GM21529 (cell line): Measurements from ENCODE around the gene KISS1R.

Experiments used
- ATAC-seq: cut with Tn5 transposase; IDR thresholded peaks from one replicate; pipeline ENCODE4 v1.9.1; 2021; ENCODE audit not compliant: unreplicated experiment

The KISS1R gene

DNA sequence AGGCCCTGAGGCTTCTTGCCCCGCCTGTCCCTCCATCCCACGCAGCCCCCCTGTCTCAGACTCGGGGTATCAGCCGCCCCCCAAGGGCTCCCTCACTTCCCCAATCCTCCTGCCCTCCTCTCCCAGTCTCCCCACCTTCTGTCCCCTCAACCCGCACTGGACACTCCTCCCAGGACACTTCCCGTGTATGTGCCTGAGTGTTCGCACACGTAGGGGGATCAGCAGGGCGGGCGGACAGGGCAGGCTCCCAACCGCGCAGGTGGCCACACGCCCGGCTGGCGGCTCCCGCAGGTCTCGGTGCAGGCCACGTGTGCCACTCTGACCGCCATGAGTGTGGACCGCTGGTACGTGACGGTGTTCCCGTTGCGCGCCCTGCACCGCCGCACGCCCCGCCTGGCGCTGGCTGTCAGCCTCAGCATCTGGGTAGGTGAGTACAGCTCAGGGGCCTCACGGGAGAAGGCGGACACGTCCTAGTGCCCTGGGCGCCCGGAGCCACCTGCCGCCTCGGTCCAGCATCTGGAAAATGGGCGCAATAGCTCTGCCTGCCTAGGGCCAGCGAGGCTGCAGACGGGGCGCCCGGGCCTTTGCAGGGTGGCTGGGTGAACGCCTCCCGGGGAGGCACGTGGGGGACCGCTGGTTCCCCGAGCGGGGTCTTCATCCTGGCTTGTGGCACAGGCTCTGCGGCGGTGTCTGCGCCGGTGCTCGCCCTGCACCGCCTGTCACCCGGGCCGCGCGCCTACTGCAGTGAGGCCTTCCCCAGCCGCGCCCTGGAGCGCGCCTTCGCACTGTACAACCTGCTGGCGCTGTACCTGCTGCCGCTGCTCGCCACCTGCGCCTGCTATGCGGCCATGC is 2.3 kb downstream of the KISS1R start:
- no peak for ATAC-seq

DNA sequence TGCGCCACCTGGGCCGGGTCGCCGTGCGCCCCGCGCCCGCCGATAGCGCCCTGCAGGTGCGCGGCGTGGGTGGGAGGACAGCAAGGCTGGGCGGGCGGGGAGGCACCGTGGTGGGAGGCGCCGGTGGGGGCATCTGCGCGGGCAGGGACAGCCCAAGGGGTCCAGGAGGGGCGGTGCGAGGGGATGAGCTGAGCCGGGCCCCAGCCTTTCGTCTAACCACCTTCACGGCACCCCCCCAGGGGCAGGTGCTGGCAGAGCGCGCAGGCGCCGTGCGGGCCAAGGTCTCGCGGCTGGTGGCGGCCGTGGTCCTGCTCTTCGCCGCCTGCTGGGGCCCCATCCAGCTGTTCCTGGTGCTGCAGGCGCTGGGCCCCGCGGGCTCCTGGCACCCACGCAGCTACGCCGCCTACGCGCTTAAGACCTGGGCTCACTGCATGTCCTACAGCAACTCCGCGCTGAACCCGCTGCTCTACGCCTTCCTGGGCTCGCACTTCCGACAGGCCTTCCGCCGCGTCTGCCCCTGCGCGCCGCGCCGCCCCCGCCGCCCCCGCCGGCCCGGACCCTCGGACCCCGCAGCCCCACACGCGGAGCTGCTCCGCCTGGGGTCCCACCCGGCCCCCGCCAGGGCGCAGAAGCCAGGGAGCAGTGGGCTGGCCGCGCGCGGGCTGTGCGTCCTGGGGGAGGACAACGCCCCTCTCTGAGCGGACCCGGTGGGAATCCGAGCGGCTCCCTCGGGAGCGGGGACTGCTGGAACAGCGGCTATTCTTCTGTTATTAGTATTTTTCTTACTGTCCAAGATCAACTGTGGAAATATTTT is 3.1 kb downstream of the KISS1R start:
- ATAC-seq: no peak

- no peak for ATAC-seq
These were observed 7.5 kb downstream of the KISS1R start for GRCh38 chr19:924553-925086.

DNA sequence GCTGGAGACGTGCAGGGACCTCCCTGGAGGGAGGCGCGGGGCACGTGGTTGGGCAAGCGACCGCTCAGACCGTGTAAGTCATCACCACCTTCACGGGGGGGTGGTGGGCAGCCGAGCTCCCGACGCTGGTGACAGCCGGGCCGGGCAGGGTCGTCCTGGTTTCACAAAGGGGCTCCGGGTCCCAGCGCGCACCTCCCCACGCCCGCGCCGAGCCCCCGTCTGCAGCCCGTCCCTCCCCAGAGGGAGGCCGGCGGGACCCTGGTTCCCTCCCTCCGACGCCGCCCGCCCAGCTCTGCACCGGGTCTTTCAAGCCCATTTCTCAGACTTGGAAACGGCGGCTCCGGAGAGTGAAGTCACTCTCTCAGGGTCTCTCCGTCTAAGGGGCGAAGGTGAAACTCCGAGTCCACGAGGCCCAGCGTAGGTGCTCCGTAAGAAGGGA is 8.0 kb downstream of the KISS1R start:
- ATAC-seq: peak; percentile 35

- ATAC-seq: peak; percentile 39
These were observed 8.6 kb downstream of the KISS1R start, which contains the start of gene ARID3A for GRCh38 chr19:925526-926322. Gene ARID3A (plus strand): TSS chr19:926035. CDS start chr19:929529, 3,494 bp downstream.

DNA sequence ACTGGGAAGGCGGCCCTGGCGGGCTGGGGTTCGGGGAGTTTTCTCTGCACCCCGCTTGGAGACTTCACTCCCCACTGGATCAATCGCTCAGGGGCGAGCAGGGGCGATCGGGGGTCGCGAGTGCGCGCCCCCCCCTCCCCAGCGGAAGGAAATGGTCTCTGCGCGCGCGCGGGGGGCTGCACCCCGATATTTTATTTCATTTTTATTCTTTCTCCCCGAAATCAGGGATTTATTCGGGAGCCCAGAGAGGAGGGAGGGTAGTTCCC is 9.1 kb downstream of the KISS1R start:
- no peak for ATAC-seq

DNA sequence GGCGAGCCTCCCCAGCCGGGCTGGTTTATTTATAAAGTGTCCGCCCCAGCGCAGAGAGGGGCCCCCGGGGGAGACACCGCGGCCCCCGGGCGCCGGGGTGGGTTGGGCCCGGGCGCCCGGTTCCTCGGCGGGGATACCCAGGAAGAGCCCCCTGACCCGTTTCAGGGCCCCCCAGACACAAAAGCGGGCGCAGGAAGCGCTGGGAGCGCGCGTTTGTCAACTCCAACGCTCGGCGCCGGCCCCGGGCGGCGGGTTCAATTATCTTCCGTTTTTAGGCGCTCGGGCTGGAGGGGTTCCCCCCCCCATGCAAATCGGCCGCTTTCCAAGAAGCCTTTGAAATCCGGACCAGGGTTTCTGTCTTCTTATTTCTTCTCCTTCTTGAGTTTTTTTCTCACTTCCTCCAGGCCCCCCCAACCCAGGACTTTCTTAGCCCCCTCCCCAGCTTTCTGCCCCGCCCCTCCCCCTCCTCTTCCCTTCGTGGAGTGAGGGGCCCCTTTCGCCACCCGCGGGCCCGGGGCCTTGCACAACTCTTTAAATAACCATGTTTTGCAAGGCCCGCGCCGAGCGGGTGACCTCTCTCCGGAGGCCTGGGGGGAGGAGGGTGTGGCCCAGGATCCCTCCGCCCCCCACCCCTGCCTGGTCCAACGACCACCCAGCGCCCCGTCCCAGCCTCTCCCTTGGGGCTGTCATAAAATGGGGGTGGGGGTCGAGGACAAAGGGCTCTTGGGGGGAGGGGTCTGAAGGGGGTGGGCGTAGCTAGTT is 9.6 kb downstream of the KISS1R start:
- no peak for ATAC-seq

- ATAC-seq: no peak
These were observed 10.2 kb downstream of the KISS1R start for GRCh38 chr19:927351-927779.

GRCh38 chr19:927780-928401 is 10.8 kb downstream of the KISS1R start:
- ATAC-seq: no peak

DNA sequence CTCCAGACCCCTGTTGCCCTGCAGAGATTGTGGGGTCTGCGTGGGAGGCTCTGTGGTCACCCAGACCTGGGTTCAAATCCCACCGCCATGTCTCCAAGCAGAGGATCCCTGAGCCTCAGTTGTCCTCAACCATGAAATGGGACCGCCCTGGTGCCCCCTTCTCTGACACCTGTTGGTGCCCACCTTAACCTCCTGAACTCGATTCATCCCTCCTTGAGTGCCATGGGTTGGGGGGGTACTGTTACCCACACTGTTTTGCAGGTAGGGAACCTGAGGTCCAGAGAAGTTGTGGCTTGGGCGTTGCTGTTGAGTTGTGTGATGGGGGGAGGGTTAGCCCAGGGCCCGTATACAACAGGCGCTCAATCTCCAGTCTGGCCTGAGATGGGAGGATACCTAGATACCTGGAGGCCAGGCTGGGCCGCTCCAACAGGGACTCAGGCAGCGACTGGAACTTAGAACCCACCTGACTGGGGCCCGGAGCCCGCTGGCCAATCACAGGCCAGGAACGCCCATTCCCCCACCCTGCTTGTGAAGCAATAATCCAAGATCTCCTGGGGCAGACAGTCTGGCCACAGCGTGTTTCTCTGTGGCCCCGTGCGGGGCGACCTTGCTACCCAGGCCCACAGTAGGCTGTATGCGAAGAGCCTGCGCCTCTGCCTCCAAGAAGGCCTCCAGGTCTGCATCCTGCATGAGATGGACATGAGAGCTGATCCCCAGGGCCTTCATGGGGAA is 11.5 kb downstream of the KISS1R start:
- no peak for ATAC-seq

DNA sequence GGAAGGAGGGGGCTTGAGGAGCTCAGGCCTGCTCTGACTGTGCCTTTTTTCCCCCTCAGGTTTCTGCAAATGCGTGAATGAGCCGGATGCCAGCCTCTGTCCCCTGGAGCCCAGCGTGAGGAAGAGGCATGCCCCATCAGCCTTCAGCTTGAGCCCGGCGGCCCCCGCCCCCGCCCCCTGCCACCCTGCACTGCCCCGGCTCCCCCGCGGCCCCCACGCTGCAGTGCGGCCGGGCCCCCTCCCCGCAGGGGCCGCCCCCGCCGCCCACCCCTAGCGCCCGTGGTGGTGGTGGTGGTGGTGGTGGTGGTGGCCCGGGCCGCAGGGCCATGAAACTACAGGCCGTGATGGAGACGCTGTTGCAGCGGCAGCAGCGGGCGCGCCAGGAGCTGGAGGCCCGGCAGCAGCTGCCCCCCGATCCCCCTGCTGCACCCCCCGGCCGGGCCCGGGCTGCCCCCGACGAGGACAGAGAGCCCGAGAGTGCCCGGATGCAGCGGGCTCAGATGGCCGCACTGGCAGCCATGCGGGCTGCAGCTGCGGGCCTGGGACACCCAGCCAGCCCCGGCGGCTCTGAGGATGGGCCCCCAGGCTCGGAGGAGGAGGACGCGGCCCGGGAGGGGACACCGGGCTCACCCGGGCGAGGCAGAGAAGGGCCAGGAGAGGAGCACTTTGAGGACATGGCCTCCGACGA is 12.2 kb downstream of the KISS1R start:
- ATAC-seq: no peak

- ATAC-seq: no peak
These were observed 12.7 kb downstream of the KISS1R start for GRCh38 chr19:929891-930258.

DNA sequence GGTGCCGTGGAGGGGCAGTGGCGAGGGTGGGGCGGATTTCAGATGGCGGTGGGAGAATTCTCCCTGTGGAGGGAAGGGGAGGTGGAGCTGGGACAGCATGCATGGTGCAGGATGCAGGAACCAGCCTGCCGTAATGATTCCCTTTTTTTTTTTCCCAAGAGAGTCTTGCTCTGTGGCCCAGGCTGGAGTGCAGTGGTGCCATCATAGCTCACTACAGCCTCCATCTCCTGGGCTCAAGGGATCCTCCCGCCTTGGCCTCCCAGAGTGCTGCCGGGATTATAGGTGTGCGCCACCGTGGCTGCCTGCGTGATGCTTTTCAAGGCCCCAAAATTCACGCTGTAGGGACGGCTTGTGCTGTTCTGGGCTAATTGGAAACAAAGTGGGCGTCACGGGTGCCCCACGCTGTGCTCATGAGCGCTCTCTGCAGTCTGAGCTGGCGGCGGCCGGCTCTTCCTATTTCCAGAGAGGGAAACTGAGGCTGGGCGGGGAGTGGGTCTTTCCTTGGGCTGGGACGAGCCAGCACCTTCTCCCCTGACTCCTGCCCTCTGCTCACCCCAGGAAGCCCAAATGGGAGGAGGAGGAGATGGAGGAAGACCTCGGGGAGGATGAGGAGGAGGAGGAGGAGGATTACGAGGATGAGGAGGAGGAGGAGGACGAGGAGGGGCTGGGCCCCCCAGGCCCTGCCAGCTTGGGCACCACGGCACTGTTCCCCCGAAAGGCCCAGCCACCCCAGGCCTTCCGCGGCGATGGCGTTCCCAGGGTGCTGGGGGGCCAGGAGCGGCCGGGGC is 14.9 kb downstream of the KISS1R start:
- ATAC-seq: no peak

GRCh38 chr19:932648-933552 is 15.8 kb downstream of the KISS1R start:
- no peak for ATAC-seq

DNA sequence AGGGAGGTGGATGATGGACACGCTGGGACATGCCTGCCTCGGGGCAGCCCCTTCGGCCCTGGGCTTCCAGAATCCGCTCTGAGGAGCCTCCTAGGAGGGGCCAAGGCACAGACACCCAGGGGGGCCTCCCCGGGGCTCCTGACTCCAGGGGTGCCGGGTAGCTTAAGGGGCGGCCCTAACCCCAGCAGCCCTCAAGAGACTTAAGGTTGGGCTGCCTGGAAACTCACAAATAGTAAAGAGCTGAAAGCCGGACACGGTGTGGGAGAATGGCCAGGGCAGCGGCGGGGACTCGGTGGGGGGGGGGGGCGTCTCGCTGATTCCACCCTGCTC is 16.4 kb downstream of the KISS1R start:
- no peak for ATAC-seq

- no peak for ATAC-seq
These were observed 17.2 kb downstream of the KISS1R start for GRCh38 chr19:934197-934840.
